GM18951 (cell line): ENCODE results near the gene RNF212B.
A peak's percentile ranks its signal among the peaks of the same experiment; 100 is the strongest.

Experiments
- POLR2A ChIP-seq: IDR thresholded peaks from 4 replicates; pipeline ENCODE4 v1.6.1; 2011; ENCODE audit warnings: mild to moderate bottlenecking; ENCODE audit not compliant: insufficient read length, insufficient read depth; ENCODE audit errors: extremely low read depth
- in situ Hi-C: fragments of 300-500 bp; cut with MboI; formaldehyde crosslinking; loops from one replicate; pipeline ENCODE4 v1.12.0; 2022; ENCODE audit warnings: low sequenced_read_pairs, mixed read lengths, inconsistent platforms; ENCODE audit not compliant: unreplicated experiment

Gene RNF212B

GRCh38 chr14:23296012-23296777 lies 58.5 kb downstream of the RNF212B start:
- no peak for TF ChIP-seq POLR2A
- in situ Hi-C loops: no loop called here

- in situ Hi-C loops: no loop called here
- no peak for TF ChIP-seq POLR2A
These were observed 59.4 kb downstream of the RNF212B start for GRCh38 chr14:23297096-23297495.

GRCh38 chr14:23297611-23298277 lies 60.0 kb downstream of the RNF212B start:
- TF ChIP-seq POLR2A: no peak
- in situ Hi-C loops: no loop called here

- in situ Hi-C loops: no loop called here
- no peak for TF ChIP-seq POLR2A
These were observed 61.6 kb downstream of the RNF212B start for GRCh38 chr14:23299211-23299957.

- in situ Hi-C loops: no loop called here
- TF ChIP-seq POLR2A: no peak
These were observed 62.4 kb downstream of the RNF212B start for GRCh38 chr14:23299986-23300686.

- TF ChIP-seq POLR2A: no peak
- in situ Hi-C loops: no loop called here
These were observed 63.0 kb downstream of the RNF212B start for GRCh38 chr14:23300687-23301223.

- TF ChIP-seq POLR2A: peak; percentile 56
- in situ Hi-C loops: no loop called here
These were observed 63.7 kb downstream of the RNF212B start for GRCh38 chr14:23301288-23301968.

GRCh38 chr14:23301969-23302289 lies 64.2 kb downstream of the RNF212B start:
- TF ChIP-seq POLR2A: peak; percentile 66
- in situ Hi-C loops: no loop called here

GRCh38 chr14:23302290-23303225 lies 64.8 kb downstream of the RNF212B start, which contains the start of gene PPP1R3E:
Gene PPP1R3E (minus strand): TSS chr14:23302859. CDS start chr14:23302576, 283 bp downstream.
- in situ Hi-C loops: no loop called here
- TF ChIP-seq POLR2A: peak; percentile 77

- peak; percentile 79 for TF ChIP-seq POLR2A
- in situ Hi-C loops: no loop called here
These were observed 68.8 kb downstream of the RNF212B start, which contains the start of gene BCL2L2 for GRCh38 chr14:23306412-23307145. Gene BCL2L2 (plus strand): TSS chr14:23306833. CDS start chr14:23307768, 935 bp downstream.

GRCh38 chr14:23307146-23307530 lies 69.4 kb downstream of the RNF212B start:
- TF ChIP-seq POLR2A: no peak
- in situ Hi-C loops: no loop called here
